GM12891 (cell line): ENCODE results near the gene MMP24OS.

ENCODE experiments used
- POLR2A ChIP-seq: IDR thresholded peaks from 2 replicates; pipeline ENCODE4 v1.6.1; 2011; ENCODE audit warnings: low read depth, low read length, control low read depth
- POLR2AphosphoS5 ChIP-seq: IDR thresholded peaks from 2 replicates; pipeline ENCODE4 v1.6.1; 2011; ENCODE audit warnings: low read depth, low read length, control low read depth
- TAF1 ChIP-seq: IDR thresholded peaks from 2 replicates; pipeline ENCODE4 v1.6.1; 2011; ENCODE audit warnings: low read depth, low read length, control low read depth

GRCh38 chr20:35267092-35267491 lies 10.8 kb downstream of the MMP24OS start:
- TF ChIP-seq POLR2A (no peak), POLR2AphosphoS5 (no peak), TAF1 (no peak)
